RWPE1 (cell line): ENCODE results near the gene DGKI.
A peak's percentile ranks its signal among the peaks of the same experiment; 100 is the strongest.

Source experiments
- CTCF ChIA-PET: fragments of 350-600 bp; sonication (Branson Sonifier 250); formaldehyde crosslinking; extraction: SDS; loops from one replicate; lab custom pipeline; 2021; lab: Yijun Ruan, JAX
- POLR2A ChIA-PET: fragments of 400-600 bp; formaldehyde crosslinking; extraction: SDS; loops from one replicate; lab custom pipeline; 2020; ENCODE audit warnings: antibody characterized with exemption; ENCODE audit not compliant: low non-redundant PET; lab: Yijun Ruan, JAX
- DNase-seq: peaks from one replicate; pipeline ENCODE4 v3.0.0; 2012; ENCODE audit warnings: low spot score
- H3K27ac ChIP-seq: fragments of 450-650 bp; 2 replicates; pipeline ENCODE4 v1.5.1; 2017
- CTCF ChIP-seq: fragments of 450-650 bp; conservative IDR thresholded peaks from 2 replicates; pipeline ENCODE4 v1.5.1; 2017; ENCODE audit warnings: low read depth, mild to moderate bottlenecking

DGKI gene

GRCh38 chr7:137667633-137668387, 179.0 kb downstream of the DGKI start:
- H3K27ac ChIP-seq: no peak overlapping the region
- peak; percentile 52 for DNase-seq
- ChIA-PET CTCF (interaction anchor here (1.2 kb wide), 1 partner anchor 11 kb away, joined by 5 read pairs; no protein-coding TSS in a partner anchor), POLR2A (no interaction called here)
- no peak for TF ChIP-seq CTCF

- CTCF ChIA-PET: interaction anchor here (0.7 kb wide), 1 partner anchor 450 kb away, joined by 9 read pairs; no protein-coding TSS in a partner anchor
- DNase-seq: no peak
- POLR2A ChIA-PET: no interaction called here
- TF ChIP-seq CTCF: no peak
- H3K27ac ChIP-seq: no peak overlapping the region
Observed at GRCh38 chr7:137664846-137665245, 181.9 kb downstream of the DGKI start.

GRCh38 chr7:137661634-137662033, 185.1 kb downstream of the DGKI start:
- ChIA-PET POLR2A (no interaction called here), CTCF (interaction anchor here (0.5 kb wide), 1 partner anchor 1972 kb away, joined by 3 read pairs; no protein-coding TSS in a partner anchor)
- TF ChIP-seq CTCF: no peak
- no peak overlapping the region for H3K27ac ChIP-seq
- no peak for DNase-seq

- no peak for DNase-seq
- TF ChIP-seq CTCF: no peak
- POLR2A ChIA-PET: no interaction called here
- no peak overlapping the region for H3K27ac ChIP-seq
- CTCF ChIA-PET: no interaction called here
Observed at GRCh38 chr7:137658190-137658900, 188.4 kb downstream of the DGKI start.

GRCh38 chr7:137657476-137658189, 189.1 kb downstream of the DGKI start:
- no peak for DNase-seq
- no peak overlapping the region for H3K27ac ChIP-seq
- no peak for TF ChIP-seq CTCF
- POLR2A ChIA-PET: no interaction called here
- CTCF ChIA-PET: no interaction called here

- POLR2A ChIA-PET: no interaction called here
- CTCF ChIA-PET: interaction anchor here (1.0 to 1.5 kb wide), 3 partner anchors 11 to 243 kb away, joined by 3 to 5 read pairs (median 4); no protein-coding TSS in a partner anchor
- TF ChIP-seq CTCF: no peak
- DNase-seq: no peak
- H3K27ac ChIP-seq: no peak overlapping the region
Observed at GRCh38 chr7:137656850-137657232, 189.9 kb downstream of the DGKI start.
